Breast epithelium (tissue), 4 donors: ENCODE results near the gene TMEM141. TPM values are rescaled to one million over a fixed set of nuclear protein-coding genes. Genes with fewer than 3 reads are reported as not detected.
"Not testable (repeated sequence)": the region's sequence is repeated elsewhere in the genome, so short reads cannot be mapped to it uniquely, and the experiment has no call there.

Source experiments
- DNase-seq, 2 donors: peaks; one replicate each; pipeline ENCODE4 v3.0.0-alpha.2; 2019; ENCODE audit warnings: low spot score in 2 of 2
- H3K27ac ChIP-seq, 2 donors: fragments of 200-600 bp; sonication (generic) in 1 of 2; one replicate each; pipeline ENCODE4 v1.5.1; 2016 to 2019; ENCODE audit warnings: mild to moderate bottlenecking in 1 of 2
- H3K27me3 ChIP-seq, 2 donors: fragments of 200-600 bp; sonication (generic) in 1 of 2; one replicate each; pipeline versions ENCODE4 v1.5.1 to v1.6.0; 2017 to 2019; ENCODE audit warnings: control low read depth in 1 of 2, mild to moderate bottlenecking in 1 of 2
- H3K36me3 ChIP-seq: fragments of 200-600 bp; one replicate; pipeline ENCODE4 v1.5.1; 2019
- H3K4me1 ChIP-seq, 2 donors: fragments of 200-600 bp; sonication (generic); one replicate each; pipeline ENCODE4 v1.5.1; 2016 to 2019; ENCODE audit warnings: control low read depth in 1 of 2
- H3K4me3 ChIP-seq, 3 donors: fragments of 200-600 bp; sonication (generic); 1 replicate in 2 of 3; 2 replicates in 1 of 3; pipeline ENCODE4 v1.5.1; 2016 to 2019; ENCODE audit warnings: mild to moderate bottlenecking in 3 of 3, moderate library complexity in 2 of 3
- H3K9me3 ChIP-seq, 2 donors: fragments of 200-600 bp; sonication (generic) in 1 of 2; one replicate each; pipeline ENCODE4 v1.5.1; 2016 to 2019; ENCODE audit warnings: control low read depth in 1 of 2
- POLR2A ChIP-seq: fragments of 450-650 bp; IDR thresholded peaks from one replicate; pipeline ENCODE4 v1.6.1; 2016; ENCODE audit warnings: antibody characterized with exemption, mild to moderate bottlenecking, moderate library complexity
- POLR2AphosphoS5 ChIP-seq, 3 donors: sonication (generic); formaldehyde crosslinking; IDR thresholded peaks; one replicate each; pipeline ENCODE4 v1.6.1; 2017; ENCODE audit warnings: antibody characterized with exemption in 3 of 3
- intact Hi-C: fragments of 100-400 bp; cut with DNase I; formaldehyde crosslinking; loops from one replicate; pipeline ENCODE4 v1.15.1; 2023; ENCODE audit warnings: low total_unique reads
- total RNA-seq, 3 donors: library from RNA; depleted of rRNA; stranded (reverse); fragments of >200 nt; gene quantifications; one replicate each; pipeline ENCODE4 v1.1.0, GENCODE V29; 2016
- TF ChIP-seq, protein P1 (sequence below), 3 donors: fragments of 450-650 bp; IDR thresholded peaks; one replicate each; pipeline ENCODE4 v1.5.1; 2016 to 2017; ENCODE audit warnings: antibody characterized with exemption in 3 of 3, mild to moderate bottlenecking in 3 of 3, moderate library complexity in 3 of 3

The TMEM141 gene
- total RNA-seq, 3 donors from 2014 or later: 85.8 to 121 (median 103) TPM

- H3K9me3 ChIP-seq: no peaks in the 10 kb centered on the region
- H3K36me3 ChIP-seq: peaks cover 16% of the 10 kb centered on the region
- intact Hi-C loops: no loop called here
- H3K4me3 ChIP-seq: no peak overlapping the region
- DNase-seq: no peak
- H3K4me1 ChIP-seq: no peaks in the 10 kb centered on the region
- no peaks in the 10 kb centered on the region for H3K27me3 ChIP-seq
- TF ChIP-seq, protein P1, sequence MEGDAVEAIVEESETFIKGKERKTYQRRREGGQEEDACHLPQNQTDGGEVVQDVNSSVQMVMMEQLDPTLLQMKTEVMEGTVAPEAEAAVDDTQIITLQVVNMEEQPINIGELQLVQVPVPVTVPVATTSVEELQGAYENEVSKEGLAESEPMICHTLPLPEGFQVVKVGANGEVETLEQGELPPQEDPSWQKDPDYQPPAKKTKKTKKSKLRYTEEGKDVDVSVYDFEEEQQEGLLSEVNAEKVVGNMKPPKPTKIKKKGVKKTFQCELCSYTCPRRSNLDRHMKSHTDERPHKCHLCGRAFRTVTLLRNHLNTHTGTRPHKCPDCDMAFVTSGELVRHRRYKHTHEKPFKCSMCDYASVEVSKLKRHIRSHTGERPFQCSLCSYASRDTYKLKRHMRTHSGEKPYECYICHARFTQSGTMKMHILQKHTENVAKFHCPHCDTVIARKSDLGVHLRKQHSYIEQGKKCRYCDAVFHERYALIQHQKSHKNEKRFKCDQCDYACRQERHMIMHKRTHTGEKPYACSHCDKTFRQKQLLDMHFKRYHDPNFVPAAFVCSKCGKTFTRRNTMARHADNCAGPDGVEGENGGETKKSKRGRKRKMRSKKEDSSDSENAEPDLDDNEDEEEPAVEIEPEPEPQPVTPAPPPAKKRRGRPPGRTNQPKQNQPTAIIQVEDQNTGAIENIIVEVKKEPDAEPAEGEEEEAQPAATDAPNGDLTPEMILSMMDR (IDR thresholded peaks at IDR 0.05): no peak
- no peak for TF ChIP-seq POLR2AphosphoS5 (IDR thresholded peaks at IDR 0.05)
- no peak overlapping the region for H3K27ac ChIP-seq
These were observed 38.3 kb downstream of the TMEM141 start for GRCh38 chr9:136829412-136829811.

DNA sequence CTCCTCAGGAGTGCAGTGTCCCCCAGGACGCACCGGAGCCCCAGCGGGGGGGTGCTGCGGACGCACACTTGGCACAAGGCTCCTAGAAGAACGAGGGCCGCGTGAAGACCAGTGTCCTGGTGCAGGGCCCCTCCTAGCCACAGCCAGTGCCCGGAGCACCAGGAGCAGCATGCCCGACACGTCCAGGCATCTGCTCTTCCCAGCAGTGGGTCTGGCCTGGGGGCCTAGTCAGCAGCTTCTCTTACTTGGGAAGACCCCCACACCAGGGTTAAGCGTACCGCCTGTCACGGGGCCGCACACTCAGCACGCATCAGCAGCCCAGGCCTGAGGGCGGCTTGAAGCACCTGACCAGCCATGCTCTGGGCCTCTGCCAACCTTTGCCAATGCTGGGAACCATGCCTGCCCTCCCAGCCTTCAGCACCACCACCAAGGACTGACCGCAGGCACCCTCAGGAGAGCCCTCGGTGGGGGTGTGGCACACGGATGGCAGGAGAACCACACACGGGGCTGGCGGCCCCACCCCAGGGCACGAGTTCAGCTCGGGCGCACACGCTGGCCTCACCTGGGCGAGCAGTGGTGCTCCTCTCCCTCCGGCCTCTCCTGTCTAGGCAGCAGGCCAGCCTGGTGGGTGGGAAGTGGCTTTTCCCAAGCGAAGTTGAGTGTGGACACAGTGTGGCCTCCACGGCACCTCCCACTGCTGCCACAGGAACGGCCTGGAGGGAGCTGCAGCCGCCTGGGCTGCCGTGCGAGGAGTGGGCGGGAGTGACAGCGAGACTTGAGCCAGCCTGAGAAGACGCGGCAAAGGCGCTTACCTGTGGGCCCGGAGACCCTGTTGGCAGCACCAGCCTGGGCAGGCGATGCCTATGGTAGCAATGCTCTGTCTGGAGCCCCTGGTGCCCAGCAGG lies 39.1 kb downstream of the TMEM141 start:
- TF ChIP-seq POLR2AphosphoS5 (IDR thresholded peaks at IDR 0.05) (no peak), POLR2A (no peak)
- TF ChIP-seq, protein P1 (IDR thresholded peaks at IDR 0.05): no peak
- no peaks in the 10 kb centered on the region for H3K27me3 ChIP-seq

GRCh38 chr9:136831002-136831719 lies 40.0 kb downstream of the TMEM141 start:
- Histone ChIP-seq H3K36me3 (peaks cover 10% of the 10 kb centered on the region), H3K27me3 (no peaks in the 10 kb centered on the region), H3K9me3 (no peaks in the 10 kb centered on the region), H3K4me3 (no peak overlapping the region), H3K27ac (no peak overlapping the region), H3K4me1 (no peaks in the 10 kb centered on the region)
- no peak for DNase-seq
- intact Hi-C loops: no loop called here
- no peak for TF ChIP-seq POLR2AphosphoS5 (IDR thresholded peaks at IDR 0.05)
- TF ChIP-seq, protein P1 (IDR thresholded peaks at IDR 0.05): no peak
- no peak for TF ChIP-seq POLR2A

More for the DNA sequence above, 39.1 kb downstream of the TMEM141 start:
- H3K4me3 ChIP-seq: no peak overlapping the region
- DNase-seq: no peak
- no peaks in the 10 kb centered on the region for H3K9me3 ChIP-seq
- peaks cover 16% of the 10 kb centered on the region for H3K36me3 ChIP-seq
- no peaks in the 10 kb centered on the region for H3K4me1 ChIP-seq
- intact Hi-C loops: no loop called here
- no peak overlapping the region for H3K27ac ChIP-seq

DNA sequence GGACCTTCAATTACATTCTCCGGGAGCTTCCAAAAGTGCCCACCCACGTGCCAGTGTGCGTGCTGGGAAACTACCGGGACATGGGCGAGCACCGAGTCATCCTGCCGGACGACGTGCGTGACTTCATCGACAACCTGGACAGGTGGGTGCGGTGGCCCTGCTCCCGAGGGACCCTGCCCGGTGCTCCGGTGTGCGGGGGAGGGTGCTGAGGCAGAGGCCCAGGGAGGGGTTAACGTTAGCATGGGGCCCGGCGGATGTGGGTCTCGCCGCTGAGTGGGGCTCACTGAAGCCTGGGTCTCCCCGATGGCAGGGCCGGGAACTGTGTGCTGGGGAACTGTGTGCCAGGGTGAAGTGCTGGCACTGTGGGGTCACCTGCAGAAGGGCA lies 40.6 kb downstream of the TMEM141 start:
- Histone ChIP-seq H3K9me3 (no peaks in the 10 kb centered on the region), H3K27me3 (no peaks in the 10 kb centered on the region), H3K27ac (no peak overlapping the region), H3K4me3 (no peak overlapping the region), H3K4me1 (no peaks in the 10 kb centered on the region), H3K36me3 (peaks cover 10% of the 10 kb centered on the region)
- intact Hi-C loops: no loop called here
- TF ChIP-seq POLR2AphosphoS5 (IDR thresholded peaks at IDR 0.05): no peak
- TF ChIP-seq, protein P1 (IDR thresholded peaks at IDR 0.05): no peak
- no peak for TF ChIP-seq POLR2A
- no peak for DNase-seq

GRCh38 chr9:136832581-136832980 lies 41.4 kb downstream of the TMEM141 start:
- no peak overlapping the region for H3K27ac ChIP-seq
- TF ChIP-seq POLR2A: no peak
- no peak for TF ChIP-seq POLR2AphosphoS5 (IDR thresholded peaks at IDR 0.05)
- TF ChIP-seq, protein P1 (IDR thresholded peaks at IDR 0.05): no peak
- DNase-seq: no peak
- peaks cover 10% of the 10 kb centered on the region for H3K36me3 ChIP-seq
- H3K9me3 ChIP-seq: no peaks in the 10 kb centered on the region
- no peaks in the 10 kb centered on the region for H3K27me3 ChIP-seq
- intact Hi-C loops: no loop called here
- H3K4me1 ChIP-seq: no peaks in the 10 kb centered on the region
- no peak overlapping the region for H3K4me3 ChIP-seq

DNA sequence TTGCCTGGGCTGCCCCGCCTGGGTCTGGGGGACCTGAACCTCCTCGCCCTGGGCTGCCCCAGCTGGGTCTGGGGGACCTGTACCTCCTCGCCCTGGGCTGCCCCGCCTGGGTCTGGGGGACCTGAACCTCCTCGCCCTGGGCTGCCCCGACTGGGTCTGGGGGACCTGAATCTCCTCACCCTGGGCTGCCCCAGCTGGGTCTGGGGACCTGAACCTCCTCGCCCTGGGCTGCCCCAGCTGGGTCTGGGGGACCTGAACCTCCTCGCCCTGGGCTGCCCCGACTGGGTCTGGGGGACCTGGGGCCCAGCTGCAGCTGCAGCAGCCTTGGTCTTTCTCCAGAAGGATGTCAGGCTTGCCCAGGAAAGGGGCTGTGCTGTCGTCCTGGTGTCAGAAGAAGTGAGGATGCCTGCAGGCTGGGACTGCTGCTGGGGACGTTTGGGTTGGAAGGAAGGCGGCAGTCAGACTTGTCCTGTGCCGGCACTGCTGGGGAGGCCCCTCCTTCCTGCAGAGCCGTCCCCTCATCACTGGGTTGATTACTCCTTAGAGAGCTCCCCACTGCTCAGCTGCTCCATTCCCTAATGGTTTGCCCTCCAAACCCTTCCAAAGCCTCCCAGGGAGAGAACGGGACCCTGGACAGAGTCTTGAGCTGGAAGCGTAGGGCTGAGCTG lies 42.4 kb downstream of the TMEM141 start:
- H3K4me1 ChIP-seq, H3K27ac ChIP-seq, H3K36me3 ChIP-seq, H3K4me3 ChIP-seq, DNase-seq, H3K27me3 ChIP-seq, H3K9me3 ChIP-seq, intact Hi-C loops: not testable (repeated sequence)
